CD4-positive, alpha-beta T cell treated with Interleukin-4 for 1 hour (primary cell): ENCODE data around the gene GLIS1.

Experiments
- DNase-seq, 2 donors: peaks; one replicate each; pipeline ENCODE4 v3.0.0-alpha.2; 2020 to 2022

Gene GLIS1

DNA sequence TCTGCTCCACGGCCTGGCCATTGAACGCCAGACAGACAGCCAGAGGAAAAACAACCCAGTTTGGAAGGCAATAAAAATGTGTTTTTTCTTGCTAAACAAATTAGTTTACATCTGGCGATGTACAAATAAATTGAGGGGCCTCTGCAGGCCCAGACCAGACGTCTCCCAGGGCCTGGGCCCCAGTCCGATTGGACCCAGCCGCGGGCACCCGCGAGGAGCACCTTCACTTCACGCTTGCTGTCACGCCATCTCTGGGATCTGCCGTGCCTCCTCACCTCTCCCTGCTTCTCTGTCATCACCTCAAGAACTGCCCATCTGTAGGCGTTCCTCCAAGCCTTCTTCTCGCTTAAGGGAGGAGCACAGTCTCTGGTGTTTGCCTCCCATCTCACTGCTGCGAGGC is 61.5 kb downstream of the GLIS1 start:
- DNase-seq: no peak

DNA sequence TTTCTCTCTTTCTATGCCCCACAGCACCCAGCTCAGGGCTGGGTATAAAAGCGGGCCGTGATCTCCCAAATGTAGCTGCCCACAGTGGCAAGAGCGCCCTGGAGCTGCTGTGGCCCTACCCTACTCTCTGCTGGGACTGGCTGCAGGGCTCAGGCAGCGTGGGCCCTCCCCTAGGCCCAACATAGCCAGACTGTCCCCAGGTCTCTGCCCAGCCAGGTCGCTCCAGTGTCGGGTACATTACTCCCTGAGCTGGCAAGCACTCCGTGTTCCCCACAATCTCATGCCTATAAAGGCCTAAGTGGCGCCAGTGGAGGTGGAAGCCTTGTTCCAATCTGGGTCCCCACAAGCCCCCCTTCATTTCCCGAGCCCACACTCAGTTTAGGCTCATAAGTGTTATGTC is 66.2 kb downstream of the GLIS1 start:
- no peak for DNase-seq

DNA sequence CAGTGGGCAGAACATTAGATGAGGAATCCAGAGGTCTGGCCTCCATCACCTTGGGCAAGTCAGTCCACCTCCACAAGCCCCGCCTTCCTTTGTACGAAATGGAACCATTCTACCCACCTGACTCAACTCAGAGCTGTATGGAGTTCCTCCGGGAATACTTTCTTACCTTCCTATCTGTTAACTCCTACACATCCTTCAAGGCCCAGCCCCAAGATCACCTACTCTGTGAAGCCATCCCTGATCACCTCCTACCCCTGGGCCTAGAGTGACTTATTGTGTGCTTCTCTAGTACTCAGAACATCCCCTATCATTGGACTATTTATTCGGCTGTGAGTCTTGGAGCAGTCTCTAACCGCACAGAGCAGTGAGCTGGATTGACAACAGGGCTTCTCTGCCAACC is 66.7 kb downstream of the GLIS1 start:
- DNase-seq: no peak

DNA sequence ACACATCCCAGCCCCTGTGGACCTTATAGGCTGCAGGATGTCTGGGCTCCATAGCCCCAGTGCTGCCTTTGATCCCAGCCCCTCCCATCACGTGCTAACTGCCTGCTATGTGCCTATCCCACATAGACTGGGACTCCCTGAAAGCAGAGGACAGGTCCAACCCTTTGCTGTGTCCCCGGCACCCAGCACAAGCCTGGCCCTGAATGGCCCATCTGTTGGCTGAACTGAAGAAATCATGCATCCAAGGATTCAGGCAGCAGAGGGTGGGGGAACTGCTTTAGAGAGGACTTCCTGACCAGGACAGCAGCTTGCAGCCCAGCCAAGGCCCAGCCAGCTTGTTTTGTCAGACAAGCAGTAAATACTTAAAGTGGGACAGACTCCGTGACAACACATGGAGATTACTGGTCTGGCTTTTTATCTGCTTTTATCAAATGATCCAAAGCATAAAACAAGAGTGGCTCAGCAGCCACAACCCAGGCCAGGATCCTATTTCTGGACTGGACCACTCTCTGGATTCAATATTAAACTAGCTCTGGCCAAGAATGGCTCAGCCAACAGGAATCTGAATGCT is 69.3 kb downstream of the GLIS1 start:
- no peak for DNase-seq

DNA sequence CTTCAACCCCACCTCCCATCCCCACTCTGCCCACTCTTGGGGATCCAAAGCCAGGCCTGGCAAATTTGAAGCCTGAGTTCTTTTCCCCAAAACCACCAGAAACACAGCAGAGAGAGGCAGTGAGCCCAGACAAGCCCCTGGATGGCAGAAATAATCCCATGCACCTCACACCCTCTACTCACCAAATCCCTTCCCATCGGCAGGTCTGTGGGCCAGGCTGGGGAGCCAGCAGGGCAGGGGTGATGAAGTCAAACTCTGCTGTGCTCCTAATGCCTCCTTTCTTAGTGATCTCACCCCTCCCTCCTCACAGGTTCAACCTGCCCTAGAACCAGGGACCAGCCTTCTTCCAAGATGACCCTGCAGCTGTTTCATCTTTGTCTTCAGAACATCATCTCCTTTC is 72.4 kb downstream of the GLIS1 start:
- DNase-seq: no peak

DNA sequence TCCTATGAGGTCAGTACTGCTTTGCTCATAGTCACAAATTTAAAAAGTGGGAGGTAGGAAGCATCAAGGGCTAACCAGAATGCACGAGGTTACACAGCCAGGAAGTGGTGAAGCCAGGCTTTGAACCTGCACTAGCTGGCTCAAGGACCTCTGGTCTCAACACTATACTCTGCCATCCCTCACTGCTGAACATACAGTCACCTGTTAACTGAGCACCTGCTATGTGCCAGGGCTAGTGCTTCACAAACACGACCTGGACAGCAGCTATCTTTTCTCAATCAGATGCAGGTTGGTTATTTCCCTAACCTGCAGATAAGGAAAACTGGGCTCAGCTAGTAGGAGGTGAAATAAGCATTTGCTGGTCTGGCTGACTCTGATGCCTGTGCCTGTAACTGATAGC is 73.0 kb downstream of the GLIS1 start:
- DNase-seq: no peak

DNA sequence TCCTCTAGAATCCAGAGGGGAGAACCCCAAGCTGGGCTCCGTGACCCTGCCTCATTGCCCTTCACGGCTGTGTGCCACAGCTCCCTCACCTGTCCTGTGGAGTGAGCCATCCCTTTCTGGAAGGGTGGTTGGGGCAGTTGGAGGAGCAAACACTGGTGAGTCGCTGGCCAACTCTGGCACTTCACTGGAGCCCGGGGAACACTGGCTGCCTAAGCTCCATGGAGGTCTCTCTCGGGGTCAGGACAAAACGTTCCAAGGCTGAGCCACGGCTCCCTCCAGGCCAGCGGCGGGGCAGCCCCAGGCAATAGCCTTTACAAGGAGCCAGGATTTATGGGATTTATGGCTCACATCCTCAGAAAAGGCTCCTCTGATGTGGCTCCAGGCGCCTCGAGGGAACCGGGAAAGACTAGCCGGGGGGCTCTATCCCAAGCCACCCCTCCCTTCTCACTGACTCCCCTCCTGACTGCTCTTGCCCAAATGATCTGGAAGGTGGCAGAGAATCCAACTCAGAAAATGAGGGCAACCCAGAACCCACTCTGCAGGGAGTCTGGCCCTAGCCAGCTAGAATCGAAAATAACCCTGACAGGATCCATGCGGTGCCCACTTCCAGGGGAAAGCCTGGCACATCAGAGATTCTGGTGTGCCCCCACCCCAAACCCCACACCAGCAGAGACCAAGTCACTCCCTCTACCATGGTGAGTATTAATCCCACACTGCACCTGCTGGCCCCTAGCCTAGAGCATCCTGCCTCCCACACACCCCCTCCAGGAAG is 75.2 kb downstream of the GLIS1 start:
- no peak for DNase-seq

DNA sequence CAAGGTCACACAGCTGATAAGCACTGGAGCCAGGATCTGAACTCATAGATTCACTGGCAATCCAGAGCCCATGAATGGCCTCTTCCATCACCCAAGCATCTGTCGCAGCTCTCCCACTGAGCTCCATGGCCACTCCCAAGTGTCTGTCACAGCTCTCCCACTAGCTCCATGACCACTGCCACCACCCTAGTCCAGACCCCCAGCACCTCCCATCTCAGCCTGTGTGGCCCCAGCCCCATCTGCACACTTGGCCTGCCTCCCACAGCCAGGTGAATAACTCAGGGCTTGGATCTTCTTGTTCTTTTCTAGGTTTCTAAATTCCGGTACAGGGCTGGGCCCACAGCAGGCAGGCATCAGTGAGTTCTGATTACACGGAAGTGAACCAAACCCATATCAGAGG is 76.0 kb downstream of the GLIS1 start:
- DNase-seq: no peak

DNA sequence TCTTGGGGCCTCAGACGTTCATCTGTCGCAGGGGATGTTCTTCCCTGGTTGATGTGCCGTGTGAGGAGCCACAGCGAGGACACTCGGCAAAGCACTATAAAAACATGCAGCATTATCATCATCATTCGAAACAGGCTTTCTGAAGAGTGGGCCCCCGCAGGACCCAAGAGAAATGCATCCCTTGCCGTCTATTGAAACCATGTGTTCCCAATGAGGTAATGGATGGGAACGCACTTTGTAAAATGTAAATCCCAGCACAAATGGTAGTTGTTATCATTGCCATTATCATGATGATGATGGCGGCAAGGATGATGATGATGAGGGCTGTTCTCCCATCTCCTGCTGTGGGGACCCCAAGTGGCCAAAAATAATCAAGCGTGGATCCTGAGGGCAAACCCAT is 76.8 kb downstream of the GLIS1 start:
- no peak for DNase-seq

DNA sequence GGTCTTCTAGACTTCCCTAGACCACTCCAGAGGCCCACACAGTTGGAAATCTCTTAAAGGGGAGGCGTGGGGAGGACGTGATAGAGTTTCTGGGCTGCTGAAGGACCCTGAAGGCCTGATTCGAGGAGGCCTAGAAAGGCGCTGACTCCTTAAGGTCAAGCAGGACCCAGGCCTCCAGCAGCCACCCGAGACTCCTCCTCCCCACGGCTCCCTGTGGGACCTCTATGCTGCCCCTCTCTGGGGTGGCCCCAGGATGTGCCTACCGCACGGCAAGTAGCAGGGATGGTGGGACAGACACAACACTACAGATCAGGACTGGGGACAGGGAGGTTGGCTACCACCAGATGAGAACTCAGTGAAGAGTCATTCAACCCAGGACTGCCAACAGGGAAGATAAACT is 77.5 kb downstream of the GLIS1 start:
- DNase-seq: no peak

DNA sequence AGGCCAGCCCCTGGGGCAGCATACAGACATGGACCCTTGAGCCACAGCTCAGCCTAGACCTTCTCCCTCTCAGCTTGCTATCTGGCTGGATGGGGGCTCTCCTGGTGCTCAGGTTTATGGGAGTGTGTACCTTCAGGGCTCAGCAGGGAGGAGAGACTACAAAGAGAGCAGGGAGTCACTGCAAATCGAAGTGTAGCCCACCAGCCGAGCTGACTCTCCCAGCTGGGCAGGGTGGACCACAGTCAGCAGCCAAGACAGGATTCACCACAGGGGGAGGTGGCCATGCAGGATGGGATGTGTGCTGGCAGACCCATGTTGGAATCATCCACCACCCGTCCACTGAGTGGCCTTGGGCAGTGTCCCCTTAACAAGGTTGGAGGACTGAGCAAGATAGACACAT is 78.3 kb downstream of the GLIS1 start:
- no peak for DNase-seq

DNA sequence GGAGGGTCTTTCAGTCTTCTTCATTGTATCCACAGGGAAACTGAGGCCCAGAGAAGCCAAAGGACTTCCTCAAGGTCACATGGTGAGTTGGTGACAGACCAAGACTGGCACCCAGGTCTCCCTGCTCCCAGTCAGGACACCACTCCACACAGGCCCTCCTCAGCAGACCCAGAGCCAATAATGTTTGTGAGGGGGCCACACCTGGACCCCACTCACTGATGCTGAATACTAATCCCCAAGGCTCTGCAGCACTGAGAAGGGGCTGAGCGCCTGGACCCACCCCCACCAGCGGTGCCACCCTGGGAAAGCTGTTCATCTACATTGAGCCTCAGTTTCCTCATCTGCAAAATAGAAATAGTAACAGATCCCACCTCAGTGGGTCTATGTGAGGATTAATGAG is 79.5 kb downstream of the GLIS1 start:
- DNase-seq: no peak

DNA sequence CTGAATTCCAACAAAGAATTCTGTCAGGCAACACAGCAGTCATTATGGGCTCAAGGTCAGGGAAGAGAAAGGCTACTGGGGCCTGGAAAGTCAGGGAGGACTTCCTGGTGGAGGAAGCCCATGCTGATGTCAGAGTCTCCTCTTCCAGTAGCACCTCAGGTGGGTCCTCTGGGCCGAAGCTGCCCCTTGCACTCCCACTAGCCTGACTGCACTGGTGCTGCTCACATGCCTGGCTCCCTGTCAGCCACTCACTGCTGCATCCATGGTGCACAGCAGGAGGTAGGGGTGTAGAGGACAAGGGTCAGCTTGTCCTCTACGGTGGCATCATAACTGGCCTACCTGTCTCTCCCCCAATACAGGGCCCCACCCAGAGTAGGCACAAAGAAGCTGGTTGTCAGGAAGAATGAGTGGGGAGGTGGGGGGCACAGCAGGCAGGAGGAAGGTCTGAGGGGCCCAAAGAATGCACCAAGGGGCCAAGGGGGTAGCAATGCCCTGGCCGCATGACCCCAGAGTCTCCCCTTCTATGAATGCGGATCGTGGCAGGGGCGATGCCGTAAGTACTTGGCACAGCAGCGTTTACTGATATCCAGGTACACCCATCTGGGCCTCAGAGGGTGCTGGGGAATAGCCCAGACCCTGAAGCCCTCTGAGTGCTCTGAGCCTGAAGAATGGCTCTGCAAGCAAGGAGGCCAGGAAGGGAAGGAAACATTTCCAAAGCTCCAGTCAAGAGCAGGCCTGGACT is 80.3 kb downstream of the GLIS1 start:
- DNase-seq: no peak

DNA sequence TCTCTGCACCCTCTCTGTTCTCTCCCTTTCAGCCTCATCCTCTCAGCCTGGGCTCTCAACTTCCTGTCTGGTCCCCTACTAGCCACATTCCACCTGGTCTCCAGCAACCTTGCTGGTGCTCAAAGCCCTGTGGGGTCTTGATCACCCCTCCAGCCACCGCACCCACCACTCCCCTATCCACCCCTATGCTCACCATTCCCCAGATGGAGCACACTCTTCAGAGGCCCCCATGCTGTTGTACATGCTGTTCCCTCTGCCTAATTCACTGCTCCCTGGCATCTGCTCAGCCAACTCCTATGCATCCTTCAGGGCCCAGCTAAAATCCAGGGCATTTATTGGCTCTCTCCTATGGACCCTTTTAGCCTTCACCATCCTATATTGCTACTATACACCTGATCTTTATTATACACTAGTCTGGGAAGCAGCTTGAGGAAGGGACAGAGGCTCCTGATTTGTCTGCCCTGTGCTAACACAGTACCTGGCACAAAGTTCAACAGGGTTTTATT is 81.0 kb downstream of the GLIS1 start:
- no peak for DNase-seq

DNA sequence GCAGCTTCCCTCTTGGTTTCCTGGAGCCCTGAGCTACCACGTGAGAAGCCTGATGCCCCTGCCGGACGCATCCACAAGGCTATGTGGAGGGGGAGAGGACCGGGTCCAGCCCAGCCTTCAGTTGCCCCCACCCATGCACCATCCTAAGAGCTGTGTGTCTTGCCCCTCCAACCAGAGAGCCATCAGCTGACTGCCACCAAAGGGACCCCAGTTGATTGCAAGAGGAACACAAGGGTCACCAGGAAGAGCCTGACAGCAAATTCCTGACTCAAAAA is 81.5 kb downstream of the GLIS1 start:
- no peak for DNase-seq

DNA sequence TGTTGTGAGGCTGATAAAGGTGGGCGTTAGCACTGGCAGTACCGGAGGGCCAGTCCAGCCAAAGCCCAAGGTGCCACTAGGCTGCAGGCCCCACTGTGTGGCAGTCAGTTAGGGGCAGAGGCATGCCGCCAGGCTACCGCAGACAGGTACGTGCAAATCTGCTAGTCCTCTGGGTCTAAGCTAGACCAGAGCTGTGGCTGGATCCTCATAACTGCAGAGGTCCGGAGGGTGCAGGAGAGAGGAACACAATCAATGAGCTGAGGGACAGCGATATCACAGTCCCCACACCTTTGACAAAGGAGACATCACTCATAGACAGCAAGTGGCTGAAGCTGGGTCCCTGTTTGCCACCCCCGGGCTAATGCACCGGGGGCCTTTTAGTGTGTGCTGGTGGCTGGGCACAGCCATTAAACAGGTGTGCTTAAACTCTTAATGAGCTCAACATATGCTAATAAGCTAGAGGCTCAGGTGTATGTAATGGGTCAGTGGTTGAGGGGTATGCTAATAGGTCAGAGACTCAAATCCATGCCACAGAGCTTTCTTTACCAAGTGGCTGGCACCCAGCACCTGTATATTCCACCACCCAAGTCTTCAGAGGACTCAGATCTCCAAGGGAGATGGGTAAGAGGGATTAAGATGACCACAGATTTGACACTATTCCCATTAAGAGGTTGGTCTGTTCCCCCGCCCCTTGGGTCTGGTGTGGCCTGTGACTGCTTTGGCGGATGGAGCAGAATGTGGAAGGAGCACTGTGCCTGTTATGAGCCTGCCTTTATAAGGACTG is 82.0 kb downstream of the GLIS1 start:
- DNase-seq: no peak

DNA sequence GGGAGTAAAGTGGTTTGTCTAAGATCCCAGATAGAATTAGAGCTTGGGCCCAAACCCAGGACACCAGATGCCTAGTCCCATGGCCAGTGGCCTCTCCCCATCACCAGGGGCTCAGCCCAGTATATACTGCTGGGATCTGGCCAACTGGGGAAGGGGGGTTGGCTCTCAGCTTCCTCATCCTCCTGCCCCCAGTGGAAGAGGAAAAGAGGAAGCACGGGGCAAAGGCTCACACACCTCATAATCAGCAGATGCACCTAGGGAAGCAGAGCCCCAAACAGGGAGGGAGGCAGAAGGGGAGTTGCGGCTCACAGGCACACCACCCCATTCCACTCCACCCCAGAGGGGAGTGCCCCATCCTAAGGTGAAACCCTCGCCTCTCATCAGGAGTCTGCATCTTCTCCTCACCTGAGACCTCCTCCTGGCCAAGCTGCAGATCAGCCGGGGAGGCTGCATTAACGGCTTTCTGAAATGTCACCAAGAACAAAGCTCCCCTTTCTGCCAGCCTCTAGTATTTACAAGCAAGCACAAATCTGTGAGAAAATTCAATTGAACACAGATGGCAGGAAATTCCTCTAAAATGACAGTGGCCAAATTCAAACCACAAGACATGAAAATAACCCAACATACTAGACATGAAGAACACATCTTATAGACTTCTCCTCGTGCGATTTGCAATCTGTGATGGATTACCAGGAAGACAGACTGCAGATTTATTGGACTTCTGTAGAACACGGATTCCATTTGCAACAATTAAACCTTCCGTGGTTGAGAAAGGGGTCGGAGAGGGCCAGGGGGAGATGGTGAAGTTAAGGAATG is 82.8 kb downstream of the GLIS1 start:
- no peak for DNase-seq

DNA sequence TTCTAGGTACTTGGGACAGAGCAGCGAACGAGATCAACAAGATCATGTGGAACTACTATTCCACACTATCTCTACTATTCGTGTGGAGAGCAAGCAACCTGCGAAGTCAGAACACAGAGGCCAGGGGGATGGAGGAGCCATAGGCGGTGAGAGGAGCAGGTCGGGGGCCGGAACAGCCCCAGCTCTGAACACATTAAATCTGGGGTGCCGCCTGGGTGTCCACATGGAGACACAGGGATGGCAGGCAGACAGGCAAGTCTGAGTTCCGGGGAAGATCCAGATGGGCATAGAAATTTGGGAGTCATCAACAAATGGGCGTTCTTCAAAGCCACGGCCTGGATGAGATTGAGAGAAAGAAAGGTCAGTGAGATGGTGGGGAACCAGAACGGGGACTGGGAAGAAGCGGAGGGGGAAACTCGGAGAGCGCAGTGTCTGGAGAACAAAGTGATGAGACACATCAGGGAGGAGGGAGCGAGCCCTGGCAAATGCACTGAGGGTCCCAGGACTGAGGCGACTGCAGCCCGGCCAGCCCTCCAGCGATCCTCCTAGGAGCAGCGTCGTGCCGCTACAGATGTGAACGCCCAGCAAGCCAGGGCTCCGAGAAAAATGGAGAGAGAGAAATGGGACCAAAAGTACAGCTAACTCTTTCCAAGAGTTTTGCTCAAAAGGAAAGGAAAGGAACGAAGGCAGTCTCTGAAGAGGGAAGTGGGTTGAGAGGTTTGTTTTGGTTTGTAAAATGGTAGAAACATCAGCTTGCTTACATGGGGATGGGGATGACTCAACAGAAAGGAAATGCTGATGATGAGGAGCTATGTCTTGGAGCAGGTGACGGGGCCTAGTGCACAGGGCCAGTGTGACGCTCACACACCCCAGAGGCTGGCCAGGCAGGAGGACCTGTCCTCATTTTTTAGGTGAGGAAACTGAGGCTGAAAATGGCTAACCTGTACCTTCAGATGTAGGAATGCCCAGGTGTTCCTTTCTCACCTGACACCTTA is 84.5 kb downstream of the GLIS1 start:
- no peak for DNase-seq

DNA sequence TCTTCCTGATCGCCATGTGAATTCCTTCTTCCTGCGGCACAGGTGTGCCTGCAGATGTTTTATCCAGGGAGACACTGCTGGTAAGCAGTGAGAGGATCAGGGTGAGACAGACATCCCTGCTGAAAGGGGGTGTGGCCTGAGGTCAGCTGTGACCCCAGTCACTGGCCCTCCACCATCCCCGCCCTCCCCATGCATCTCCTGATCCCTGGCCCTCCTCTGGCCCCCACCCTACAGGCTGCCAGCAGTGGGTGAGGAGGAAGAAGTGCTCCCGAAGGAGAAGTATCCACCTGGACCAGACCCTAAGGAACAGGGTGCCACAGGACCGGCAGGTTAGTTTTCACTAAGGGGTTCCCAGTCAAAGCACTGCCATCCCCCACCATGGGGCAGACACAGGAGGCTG is 85.3 kb downstream of the GLIS1 start:
- no peak for DNase-seq

DNA sequence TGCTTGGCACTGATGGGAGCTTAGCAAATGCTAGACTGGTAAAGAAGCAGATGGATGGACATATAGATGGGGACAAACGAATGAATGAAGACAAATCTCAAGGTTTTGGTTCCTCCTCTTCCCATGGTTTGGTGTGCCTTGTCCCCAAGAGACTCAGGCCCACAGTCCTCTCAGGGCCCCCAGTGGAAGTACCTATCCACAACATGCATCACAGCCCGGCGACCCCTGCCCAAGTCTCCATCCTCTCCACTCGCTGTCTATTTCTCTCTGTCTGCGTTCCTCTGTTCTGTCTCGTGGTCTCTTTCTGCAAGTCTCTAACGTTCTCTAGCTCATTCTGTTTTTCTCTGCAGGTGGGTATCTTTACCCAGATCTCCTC is 85.8 kb downstream of the GLIS1 start:
- no peak for DNase-seq

DNA sequence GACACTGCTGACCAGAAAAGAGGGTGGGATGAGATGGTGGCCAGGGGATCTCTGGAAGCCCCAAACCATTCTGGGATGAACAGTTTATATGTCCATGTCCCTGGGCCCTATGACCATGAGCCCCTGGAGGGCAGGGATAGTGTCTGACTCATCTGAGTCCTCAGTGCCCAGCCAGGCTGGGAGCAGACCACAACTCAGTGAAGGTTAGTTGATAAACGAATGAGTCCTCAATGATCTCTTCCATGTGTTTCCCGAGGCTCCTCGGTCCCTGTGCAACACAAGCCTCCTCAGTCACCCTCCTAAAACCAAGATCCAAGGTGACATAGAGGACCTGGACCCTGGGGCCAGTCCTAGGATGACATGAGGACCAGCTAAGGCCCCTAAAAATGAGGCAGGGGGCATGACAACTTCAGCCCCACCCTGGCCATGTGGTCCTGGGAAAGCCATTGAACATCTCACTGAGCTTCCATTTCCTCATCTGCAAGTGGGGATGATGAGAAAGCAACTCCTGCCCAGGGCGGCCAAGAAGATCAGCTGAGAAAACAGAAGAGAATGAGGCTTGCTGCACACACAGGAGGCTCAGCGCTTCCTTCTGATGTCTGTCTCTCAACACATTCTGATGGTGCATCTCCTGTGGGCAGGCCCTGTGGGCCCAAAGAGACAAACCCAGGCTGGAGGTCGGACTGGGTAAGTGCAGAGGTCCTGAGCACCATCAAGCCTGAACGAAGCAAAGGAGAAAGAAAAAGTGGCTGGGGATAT is 86.3 kb downstream of the GLIS1 start:
- DNase-seq: no peak
